MM.1S (cell line): ENCODE measurements around the gene ZNF81.

Experiments
- CTCF ChIP-seq: fragments of 300-600 bp; sonication (generic); IDR thresholded peaks from 2 replicates; pipeline ENCODE4 v1.5.1; 2016; ENCODE audit warnings: antibody characterized with exemption, low read length, mixed read lengths
- EZH2 ChIP-seq: fragments of 300-600 bp; sonication (generic); optimal IDR thresholded peaks from 2 replicates; pipeline ENCODE3; 2017; ENCODE audit warnings: low read depth, mild to moderate bottlenecking, antibody characterized with exemption, low read length, mixed read lengths
- EZH2phosphoT487 ChIP-seq: fragments of 300-600 bp; sonication (generic); IDR thresholded peaks from 2 replicates; pipeline ENCODE4 v1.6.1; 2018; ENCODE audit warnings: antibody characterized with exemption, low read length

GRCh38 chrX:47940448-47940847 is 103.7 kb downstream of the ZNF81 start:
- TF ChIP-seq CTCF (no peak), EZH2phosphoT487 (no peak), EZH2 (no peak)
